GM21528 (cell line): ENCODE data around the gene CHST7.

ENCODE experiments used
- ATAC-seq: cut with Tn5 transposase; IDR thresholded peaks from one replicate; pipeline ENCODE4 v1.9.1; 2021; ENCODE audit warnings: mild to moderate bottlenecking, moderate library complexity; ENCODE audit not compliant: unreplicated experiment, low FRiP score

The CHST7 gene

GRCh38 chrX:46601283-46601682, 27.7 kb downstream of the CHST7 start:
- no peak for ATAC-seq

GRCh38 chrX:46602468-46603102, 29.0 kb downstream of the CHST7 start:
- no peak for ATAC-seq

GRCh38 chrX:46607916-46608315, 34.4 kb downstream of the CHST7 start:
- ATAC-seq = no peak

GRCh38 chrX:46610070-46610658, 36.6 kb downstream of the CHST7 start:
- ATAC-seq = no peak

- ATAC-seq = no peak
Measured at GRCh38 chrX:46611658-46612362, 38.2 kb downstream of the CHST7 start.

- ATAC-seq = no peak
Measured at GRCh38 chrX:46617906-46618305, 44.3 kb downstream of the CHST7 start.

- no peak for ATAC-seq
Measured at GRCh38 chrX:46618947-46619346, 45.4 kb downstream of the CHST7 start.

GRCh38 chrX:46620505-46620904, 46.9 kb downstream of the CHST7 start:
- no peak for ATAC-seq

GRCh38 chrX:46621572-46621971, 48.0 kb downstream of the CHST7 start:
- ATAC-seq = no peak

- no peak for ATAC-seq
Measured at GRCh38 chrX:46624090-46624786, 50.7 kb downstream of the CHST7 start.

- ATAC-seq = no peak
Measured at GRCh38 chrX:46626566-46626965, 53.0 kb downstream of the CHST7 start.

GRCh38 chrX:46627062-46627461, 53.5 kb downstream of the CHST7 start:
- ATAC-seq = no peak

- peak; percentile 19 for ATAC-seq
Measured at GRCh38 chrX:46627711-46628419, 54.3 kb downstream of the CHST7 start.

- peak; percentile 76 for ATAC-seq
Measured at GRCh38 chrX:46628460-46629371, 55.2 kb downstream of the CHST7 start.

GRCh38 chrX:46630141-46630540, 56.6 kb downstream of the CHST7 start:
- ATAC-seq = no peak

- no peak for ATAC-seq
Measured at GRCh38 chrX:46634577-46634976, 61.0 kb downstream of the CHST7 start.

GRCh38 chrX:46635186-46635585, 61.6 kb downstream of the CHST7 start:
- no peak for ATAC-seq

GRCh38 chrX:46636223-46636622, 62.7 kb downstream of the CHST7 start:
- no peak for ATAC-seq

- no peak for ATAC-seq
Measured at GRCh38 chrX:46637938-46638337, 64.4 kb downstream of the CHST7 start.

GRCh38 chrX:46642145-46642544, 68.6 kb downstream of the CHST7 start:
- ATAC-seq = no peak
